ENCODE measurements around the gene GATAD2A.

Gene GATAD2A

DNA sequence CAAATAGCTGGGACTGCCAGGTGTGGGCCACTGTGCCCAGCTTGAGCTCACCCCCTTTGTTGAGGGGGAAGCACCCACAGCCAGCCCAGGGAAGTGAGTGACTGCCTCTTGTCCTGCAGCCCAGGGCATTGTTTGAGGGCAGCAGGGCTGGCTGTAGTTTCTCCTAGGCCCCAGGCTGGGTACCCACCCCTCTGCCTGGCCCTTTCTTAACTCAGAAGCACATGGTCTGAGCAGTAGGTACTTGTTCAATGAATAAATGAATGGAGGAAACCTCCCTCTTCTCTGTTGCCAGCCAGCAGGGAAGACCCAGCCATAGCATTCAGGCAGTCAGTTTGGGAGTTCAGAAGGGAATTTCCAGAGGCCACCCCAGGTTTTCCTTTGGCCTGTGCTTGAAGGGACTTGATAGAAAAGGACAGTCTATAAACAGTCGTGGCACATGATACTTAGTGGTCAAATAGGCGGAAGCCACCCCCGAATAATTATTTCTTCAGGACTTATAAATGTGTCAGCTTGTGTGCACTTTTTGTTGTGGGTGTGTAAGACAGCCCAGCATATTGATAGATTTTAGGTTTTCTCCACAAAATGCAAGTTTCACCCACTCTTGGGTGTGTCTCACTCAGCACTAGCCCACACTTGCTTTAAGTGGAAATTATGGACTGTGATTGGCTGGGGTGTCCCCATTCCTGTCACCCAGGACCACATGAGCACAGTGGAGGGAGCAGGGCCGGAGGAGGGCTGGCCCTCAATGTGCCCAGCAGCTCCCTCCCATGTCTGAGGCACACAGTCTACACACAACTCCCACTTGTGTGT, 33.1 kb downstream of the GATAD2A start:
- no peak for TF ChIP-seq CTCF (IDR thresholded peaks at IDR 0.05; ENCODE audit: unreplicated experiment in 3 of 3)
- no peaks in the 10 kb centered on the region for H3K9me3 Mint-ChIP-seq
- H3K4me3 Mint-ChIP-seq, result no peak overlapping the region
- no peak overlapping the region for H3K27ac Mint-ChIP-seq
- H3K36me3 Mint-ChIP-seq (ENCODE audit: low read depth), result peaks cover 7% of the 10 kb centered on the region
- peaks cover 10% of the 10 kb centered on the region for H3K4me1 Mint-ChIP-seq
- H3K27me3 Mint-ChIP-seq (ENCODE audit: low read depth), result no peaks in the 10 kb centered on the region

- Mint-ChIP-seq H3K36me3 (ENCODE audit: low read depth) (peaks cover 7% of the 10 kb centered on the region), H3K9me3 (no peaks in the 10 kb centered on the region), H3K27me3 (ENCODE audit: low read depth) (no peaks in the 10 kb centered on the region), H3K4me3 (no peak overlapping the region), H3K4me1 (peaks cover 6% of the 10 kb centered on the region), H3K27ac (no peak overlapping the region)
- TF ChIP-seq CTCF (IDR thresholded peaks at IDR 0.05; ENCODE audit: unreplicated experiment in 3 of 3), result no peak
Observed at GRCh38 chr19:19439176-19439482, 33.7 kb downstream of the GATAD2A start.

DNA sequence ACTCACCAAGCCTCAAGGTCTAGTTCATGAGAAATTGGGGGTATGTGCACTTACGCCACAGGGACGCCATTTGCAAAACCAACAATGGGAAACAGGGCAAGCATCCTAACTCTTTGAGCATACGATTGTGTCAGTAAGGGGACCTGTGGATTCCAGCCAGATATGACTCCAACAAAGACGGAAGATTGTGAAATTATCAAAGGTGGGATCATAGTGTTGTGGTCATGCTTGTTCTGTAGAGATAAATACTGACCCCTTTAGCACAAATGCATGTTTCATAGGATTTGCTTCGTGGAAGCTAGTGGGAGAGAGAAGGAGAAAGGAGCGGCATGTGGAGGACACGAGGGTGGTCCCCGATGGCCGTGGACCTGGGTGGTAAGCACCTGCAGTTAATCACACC, 37.8 kb downstream of the GATAD2A start:
- Mint-ChIP-seq H3K27ac (no peak overlapping the region), H3K36me3 (ENCODE audit: low read depth) (peaks cover 7% of the 10 kb centered on the region), H3K4me3 (no peak overlapping the region), H3K27me3 (ENCODE audit: low read depth) (no peaks in the 10 kb centered on the region), H3K9me3 (no peaks in the 10 kb centered on the region), H3K4me1 (peaks cover 20% of the 10 kb centered on the region)
- TF ChIP-seq CTCF (IDR thresholded peaks at IDR 0.05; ENCODE audit: unreplicated experiment in 3 of 3), result no peak

DNA sequence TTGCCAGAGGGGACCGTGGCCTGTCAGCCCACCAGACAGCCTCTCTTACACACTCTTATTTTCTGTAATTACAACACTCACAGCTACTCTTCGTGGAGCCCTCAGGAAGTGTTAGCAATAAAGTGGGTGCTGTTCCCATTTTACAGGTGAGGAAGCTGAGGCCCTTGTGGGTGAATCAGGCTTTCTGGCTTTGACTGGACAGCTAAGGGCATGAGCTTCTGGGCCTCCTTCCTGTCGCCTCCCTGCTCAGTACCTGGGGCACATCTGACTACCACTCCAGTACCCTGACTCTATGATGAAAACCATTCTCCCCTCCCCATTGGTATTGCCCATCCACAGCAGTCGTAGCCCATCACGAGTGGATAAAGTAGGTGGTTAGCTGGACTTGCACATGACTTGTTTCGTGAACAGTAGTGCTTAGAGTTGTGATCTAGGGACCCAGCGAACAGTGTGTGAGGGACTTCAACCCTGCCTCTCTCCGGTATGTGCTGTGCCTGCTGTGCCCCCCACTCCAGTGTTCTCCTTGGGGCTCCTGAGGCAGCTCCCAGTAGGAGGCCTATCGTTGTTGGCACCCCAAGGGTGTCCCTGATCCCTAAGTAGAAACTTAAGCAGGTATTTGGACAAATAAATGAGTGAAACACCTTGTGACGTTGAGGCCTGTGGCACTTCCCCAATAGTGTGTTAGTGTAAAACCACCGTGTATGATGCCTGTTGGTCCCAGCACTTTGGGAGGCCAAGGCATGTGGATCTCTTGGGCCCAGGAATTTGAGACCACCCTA, 38.6 kb downstream of the GATAD2A start:
- Mint-ChIP-seq H3K36me3 (ENCODE audit: low read depth) (peaks cover 7% of the 10 kb centered on the region), H3K27ac (no peak overlapping the region), H3K4me3 (no peak overlapping the region), H3K9me3 (no peaks in the 10 kb centered on the region), H3K27me3 (ENCODE audit: low read depth) (no peaks in the 10 kb centered on the region), H3K4me1 (peaks cover 25% of the 10 kb centered on the region)
- no peak for TF ChIP-seq CTCF (IDR thresholded peaks at IDR 0.05; ENCODE audit: unreplicated experiment in 3 of 3)

DNA sequence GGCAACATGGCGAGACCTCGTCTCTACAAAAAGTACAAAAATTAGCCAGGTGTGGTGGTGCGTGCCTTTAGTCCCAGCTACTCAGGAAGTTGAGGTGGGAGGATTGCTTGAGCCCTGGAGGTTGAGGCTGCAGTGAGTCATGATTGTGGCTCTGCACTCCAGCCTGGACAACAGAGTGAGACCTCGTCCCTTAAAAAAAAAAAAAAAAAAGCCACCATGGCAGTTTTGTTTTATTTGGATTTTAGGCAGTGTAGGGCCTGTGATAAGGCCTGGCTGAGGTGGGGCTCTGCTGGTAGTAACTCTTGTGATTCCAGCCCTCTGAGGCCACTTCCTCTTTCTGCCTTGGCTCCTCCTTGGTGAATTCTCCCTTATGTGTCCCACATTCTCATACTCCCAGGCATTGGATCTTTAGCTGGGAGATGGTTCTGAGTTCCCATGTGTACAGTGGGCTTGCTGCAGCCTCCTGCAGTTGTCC, 39.2 kb downstream of the GATAD2A start:
- Mint-ChIP-seq H3K27me3 (ENCODE audit: low read depth) (no peaks in the 10 kb centered on the region), H3K4me1 (peaks cover 30% of the 10 kb centered on the region), H3K27ac (peak overlapping the region in 1 of 3 experiments; percentile 58), H3K9me3 (no peaks in the 10 kb centered on the region), H3K4me3 (no peak overlapping the region), H3K36me3 (ENCODE audit: low read depth) (peaks cover 7% of the 10 kb centered on the region)
- TF ChIP-seq CTCF (IDR thresholded peaks at IDR 0.05; ENCODE audit: unreplicated experiment in 3 of 3), result no peak
